Measurements from ENCODE around the gene TGM5.

Gene TGM5

DNA sequence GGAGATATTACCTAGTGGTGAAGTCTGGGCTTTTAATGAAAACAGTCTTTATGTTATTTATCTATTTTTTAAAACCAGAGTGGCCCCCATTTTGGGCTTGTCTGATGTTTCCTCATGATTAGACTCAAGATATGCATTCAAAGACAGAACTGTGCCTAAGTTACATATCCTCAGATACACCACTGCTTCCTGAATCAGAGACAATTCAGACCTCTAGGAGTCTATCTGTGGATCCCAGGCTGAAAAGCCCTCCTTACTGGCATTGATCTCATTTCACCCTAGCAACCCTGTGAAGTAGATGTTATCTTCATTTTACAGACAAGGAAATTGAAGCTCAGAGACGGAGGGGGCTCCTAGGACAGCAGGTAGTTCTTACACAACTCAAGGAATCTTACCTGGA lies 16.8 kb upstream of the TGM5 start:
- no peaks in the 10 kb centered on the region for H3K27me3 ChIP-seq (ENCODE audit: low read length)
- no peaks in the 10 kb centered on the region for H3K79me2 ChIP-seq (ENCODE audit: insufficient read depth, low read length)
- no peaks in the 10 kb centered on the region for H3F3A ChIP-seq (ENCODE audit: insufficient read depth)
- no peak overlapping the region for H2AFZ ChIP-seq (ENCODE audit: low read depth, low read length, severe bottlenecking)
- no peaks in the 10 kb centered on the region for H4K20me1 ChIP-seq (ENCODE audit: low read depth, low read length)
- H3K9me3 ChIP-seq (ENCODE audit: insufficient read depth, low read length) = no peaks in the 10 kb centered on the region
- TF ChIP-seq CTCF (IDR thresholded peaks at IDR 0.05; ENCODE audit: insufficient read depth, low read length, poor library complexity, severe bottlenecking) (no peak), EZH2phosphoT487 (conservative IDR thresholded peaks at IDR 0.05; ENCODE audit: low read length) (no peak)
- no peaks in the 10 kb centered on the region for H3K9me2 ChIP-seq (replicated peaks; ENCODE audit: insufficient read depth, low read length)
- H3K4me2 ChIP-seq (ENCODE audit: low read depth, low read length, poor library complexity, severe bottlenecking) = no peak overlapping the region
- H3K9ac ChIP-seq (ENCODE audit: low read length) = no peak overlapping the region
- H3K36me3 ChIP-seq (ENCODE audit: low read length) = no peaks in the 10 kb centered on the region
- no peak overlapping the region for H3K27ac ChIP-seq (ENCODE audit: low read depth, low read length)
- H3K4me3 ChIP-seq (ENCODE audit: insufficient read depth, low read length, poor library complexity, severe bottlenecking) = no peak overlapping the region

DNA sequence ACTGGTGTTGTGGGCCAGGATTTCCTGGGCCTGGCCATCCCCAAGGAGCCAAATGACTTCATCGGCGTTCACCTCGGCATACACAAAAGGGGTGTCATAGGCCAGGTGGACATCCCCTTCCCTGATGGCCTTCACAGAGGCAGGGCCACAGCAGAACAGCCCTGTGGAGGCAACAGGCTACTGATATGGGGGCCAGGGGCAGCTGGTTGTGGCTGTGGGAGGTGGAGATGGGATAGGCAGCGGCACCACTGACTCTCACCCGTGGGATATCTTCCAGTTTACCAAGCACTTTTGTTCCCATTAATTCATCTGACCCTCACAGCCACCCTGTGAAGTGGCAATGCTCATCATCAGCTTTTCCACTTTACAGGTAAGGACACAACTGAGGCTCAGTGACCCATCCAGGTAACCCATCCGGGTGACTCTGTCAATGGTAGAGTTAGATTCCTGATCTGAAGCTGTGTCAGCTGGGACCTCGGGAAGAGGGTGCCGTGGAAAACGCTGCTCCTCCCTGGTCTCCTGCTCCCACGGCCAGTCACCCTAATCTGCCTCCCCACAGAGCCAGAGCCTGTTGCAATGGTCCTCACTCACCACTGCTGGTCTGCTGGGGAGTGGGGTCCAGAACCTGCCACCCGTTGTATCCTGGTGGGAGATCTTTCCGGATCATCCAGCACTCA lies 15.3 kb upstream of the TGM5 start:
- H3K27me3 ChIP-seq (ENCODE audit: low read length) = no peaks in the 10 kb centered on the region
- no peaks in the 10 kb centered on the region for H3K36me3 ChIP-seq (ENCODE audit: low read length)
- H3K4me2 ChIP-seq (ENCODE audit: low read depth, low read length, poor library complexity, severe bottlenecking) = no peak overlapping the region
- no peak overlapping the region for H3K4me3 ChIP-seq (ENCODE audit: insufficient read depth, low read length, poor library complexity, severe bottlenecking)
- TF ChIP-seq EZH2phosphoT487 (conservative IDR thresholded peaks at IDR 0.05; ENCODE audit: low read length) (no peak), CTCF (IDR thresholded peaks at IDR 0.05; ENCODE audit: insufficient read depth, low read length, poor library complexity, severe bottlenecking) (no peak)
- H3F3A ChIP-seq (ENCODE audit: insufficient read depth) = no peaks in the 10 kb centered on the region
- H2AFZ ChIP-seq (ENCODE audit: low read depth, low read length, severe bottlenecking) = no peak overlapping the region
- no peak overlapping the region for H3K9ac ChIP-seq (ENCODE audit: low read length)
- H3K27ac ChIP-seq (ENCODE audit: low read depth, low read length) = no peak overlapping the region
- no peaks in the 10 kb centered on the region for H4K20me1 ChIP-seq (ENCODE audit: low read depth, low read length)
- H3K79me2 ChIP-seq (ENCODE audit: insufficient read depth, low read length) = no peaks in the 10 kb centered on the region
- H3K9me3 ChIP-seq (ENCODE audit: insufficient read depth, low read length) = no peaks in the 10 kb centered on the region
- H3K9me2 ChIP-seq (replicated peaks; ENCODE audit: insufficient read depth, low read length) = no peaks in the 10 kb centered on the region

- Histone ChIP-seq H3K27me3 (ENCODE audit: low read length) (no peaks in the 10 kb centered on the region), H3K9ac (ENCODE audit: low read length) (no peak overlapping the region), H3K27ac (ENCODE audit: low read depth, low read length) (no peak overlapping the region), H3K4me3 (ENCODE audit: insufficient read depth, low read length, poor library complexity, severe bottlenecking) (no peak overlapping the region), H2AFZ (ENCODE audit: low read depth, low read length, severe bottlenecking) (no peak overlapping the region), H3K4me2 (ENCODE audit: low read depth, low read length, poor library complexity, severe bottlenecking) (no peak overlapping the region), H4K20me1 (ENCODE audit: low read depth, low read length) (no peaks in the 10 kb centered on the region), H3F3A (ENCODE audit: insufficient read depth) (no peaks in the 10 kb centered on the region), H3K79me2 (ENCODE audit: insufficient read depth, low read length) (no peaks in the 10 kb centered on the region), H3K9me2 (replicated peaks; ENCODE audit: insufficient read depth, low read length) (no peaks in the 10 kb centered on the region), H3K9me3 (ENCODE audit: insufficient read depth, low read length) (no peaks in the 10 kb centered on the region), H3K36me3 (ENCODE audit: low read length) (no peaks in the 10 kb centered on the region)
- TF ChIP-seq CTCF (IDR thresholded peaks at IDR 0.05; ENCODE audit: insufficient read depth, low read length, poor library complexity, severe bottlenecking) (no peak), EZH2phosphoT487 (conservative IDR thresholded peaks at IDR 0.05; ENCODE audit: low read length) (no peak)
Observed at GRCh38 chr15:43280996-43281395, 14.3 kb upstream of the TGM5 start.

Data from SU-DHL-6 (cell line).